Activated CD4-positive, CD25-positive, alpha-beta regulatory T cell (primary cell): Measurements from ENCODE around the gene KCNJ5.
A peak's percentile ranks its signal among the peaks of the same experiment; 100 is the strongest.

Experiments used
- DNase-seq, 4 experiments: peaks; one replicate each; lab custom pipeline; 2025; lab: John Stamatoyannopoulos, UW

KCNJ5 gene

DNA sequence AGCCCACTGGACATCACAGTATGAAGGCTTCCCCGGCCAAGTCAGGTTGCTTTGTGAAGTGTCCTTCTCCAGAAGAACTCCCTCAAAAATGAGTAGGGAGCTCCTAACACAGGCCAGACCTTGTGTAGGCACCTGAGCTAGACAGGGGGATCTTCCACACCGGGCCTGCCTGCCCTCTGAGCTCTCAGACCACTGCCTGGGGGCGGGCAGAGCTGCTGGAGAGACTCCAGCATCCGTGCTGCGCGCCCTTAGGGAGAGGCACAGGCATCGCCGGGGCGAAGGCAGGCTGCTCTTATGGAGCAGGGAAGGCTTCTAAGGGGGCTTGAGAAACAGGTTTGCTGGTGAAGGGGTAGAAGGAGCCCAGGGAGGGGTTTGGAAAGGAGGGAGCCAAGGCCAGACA lies 4.4 kb downstream of the KCNJ5 start:
- no peak for DNase-seq

DNA sequence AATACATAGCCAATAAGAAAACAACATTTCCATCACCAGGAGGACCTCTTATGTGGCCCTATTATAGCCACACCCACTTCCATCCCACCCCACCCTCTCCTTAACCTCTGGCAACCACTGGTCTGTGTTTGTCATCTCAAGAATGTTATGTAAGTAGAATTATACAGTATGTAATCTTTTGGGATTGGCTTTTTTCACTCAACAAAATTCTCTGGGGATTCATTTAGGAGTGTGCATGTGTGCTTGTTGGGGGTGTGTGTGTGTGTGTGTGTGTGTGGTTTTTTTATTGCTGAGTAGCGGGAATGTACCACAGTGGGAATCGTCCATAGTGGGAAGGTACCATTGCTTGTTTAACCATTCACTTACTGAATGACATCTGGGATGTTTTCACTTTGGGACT lies 5.2 kb downstream of the KCNJ5 start:
- no peak for DNase-seq

DNA sequence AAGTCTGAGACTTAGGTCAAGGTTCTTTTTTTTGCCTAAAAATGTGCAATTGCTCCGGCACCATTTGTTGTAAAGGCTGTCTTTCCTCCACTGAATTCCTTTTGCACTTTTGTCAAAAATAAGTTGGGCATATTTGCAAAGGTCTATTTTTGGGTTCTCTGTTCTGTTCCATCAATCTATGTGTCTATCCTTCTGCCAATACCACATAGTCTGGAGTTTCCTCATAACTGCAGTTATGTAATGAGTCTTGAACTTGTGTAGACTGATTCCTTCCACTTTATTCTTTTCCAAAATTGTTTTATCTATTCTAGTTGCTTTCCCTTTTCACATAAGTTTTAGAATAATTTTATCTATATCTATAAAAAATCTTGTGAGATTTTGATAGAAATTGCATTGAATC lies 6.7 kb downstream of the KCNJ5 start:
- DNase-seq, result no peak

DNA sequence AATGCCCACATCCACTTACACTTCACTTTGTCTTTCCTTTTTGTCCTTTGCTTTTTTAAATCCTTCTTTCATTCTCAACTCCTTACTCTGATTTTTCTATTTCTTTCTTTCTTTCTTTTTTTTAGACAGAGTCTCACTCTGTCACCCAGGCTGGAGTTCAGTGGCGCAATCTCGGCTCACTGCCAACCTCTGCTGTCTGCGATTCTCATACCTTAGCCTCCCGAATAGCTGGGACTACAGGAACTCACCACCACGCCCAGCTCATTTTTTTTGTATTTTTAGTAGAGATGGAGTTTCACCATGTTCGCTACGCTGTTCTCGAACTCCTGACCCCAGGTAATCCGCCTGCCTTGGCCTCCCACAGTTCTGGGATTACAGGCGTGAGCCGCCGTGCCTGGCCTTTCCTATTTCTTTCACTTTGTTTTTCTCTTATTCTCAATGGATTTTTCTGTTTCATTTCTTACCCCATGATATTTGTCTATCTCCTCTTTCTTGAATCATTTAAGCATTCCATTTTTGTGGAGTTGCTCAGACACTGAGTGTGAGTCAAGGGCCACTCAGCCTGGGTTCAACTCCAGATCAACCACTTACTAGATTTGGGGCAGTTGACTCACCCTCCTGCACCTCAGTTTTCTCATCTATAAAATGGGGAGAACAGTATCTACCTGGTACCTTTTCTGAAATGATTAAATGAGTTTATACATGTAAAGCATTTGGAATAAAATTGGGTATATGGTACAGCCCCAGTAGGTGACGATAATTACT lies 7.6 kb downstream of the KCNJ5 start:
- no peak for DNase-seq

DNA sequence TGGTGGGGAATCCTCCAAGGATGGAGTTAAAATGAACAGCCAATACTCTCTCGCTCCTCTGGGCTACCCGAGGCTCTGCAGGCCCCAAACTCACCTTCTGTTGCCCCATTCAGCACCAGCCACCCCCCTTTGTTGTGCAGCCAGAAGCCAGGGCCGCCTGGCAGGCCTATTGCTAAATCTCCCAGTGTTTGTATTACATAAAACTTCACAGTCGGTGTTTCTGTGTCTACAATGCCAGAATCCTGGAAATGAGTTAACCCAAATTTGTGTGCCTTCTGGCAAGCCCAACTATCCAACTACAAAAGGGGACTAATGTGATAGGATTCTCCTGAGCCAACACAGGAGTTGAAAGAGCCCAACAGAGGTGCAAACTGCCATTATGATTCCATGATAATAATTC lies 9.3 kb downstream of the KCNJ5 start:
- DNase-seq, result no peak

DNA sequence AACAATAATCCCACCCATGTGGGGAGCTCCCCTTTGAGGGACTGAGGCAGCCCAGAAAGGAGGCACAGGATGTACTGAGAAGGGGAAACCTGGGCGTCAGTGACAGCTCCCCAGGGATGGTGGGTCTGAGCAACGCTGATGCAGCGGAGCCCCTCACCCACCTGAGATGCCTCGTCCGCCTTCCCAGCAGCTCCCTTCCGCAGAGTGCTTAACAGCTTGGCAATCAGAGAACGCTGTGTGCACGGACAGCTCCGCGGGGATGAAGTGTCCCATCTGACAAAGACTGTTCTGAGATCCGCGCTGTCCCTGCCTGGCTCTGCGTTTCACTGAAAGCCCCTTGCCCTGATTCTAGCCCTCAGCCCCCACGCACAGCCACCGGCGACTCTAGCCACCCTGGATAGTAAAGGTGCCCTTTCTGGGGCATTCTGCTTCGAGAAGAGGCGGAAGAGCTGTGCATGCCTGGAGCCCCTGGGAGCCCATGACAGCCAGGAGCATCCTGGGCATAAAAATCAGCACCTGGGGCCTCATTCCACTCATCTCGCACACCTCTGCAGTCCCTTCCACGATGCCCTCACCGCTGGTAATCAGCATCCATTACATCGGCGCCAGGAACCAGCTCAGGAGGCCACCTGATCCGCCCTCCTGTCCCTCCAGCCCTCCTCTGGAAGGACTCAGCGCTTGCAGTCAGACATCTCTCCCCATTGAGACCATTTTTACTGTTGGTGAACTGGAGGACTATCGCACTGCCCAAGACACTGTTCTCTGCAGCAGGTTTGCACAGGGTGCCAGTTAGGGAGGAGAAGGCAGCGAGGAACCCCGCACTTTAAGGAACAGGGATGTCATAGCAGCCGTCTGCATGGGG lies 10.7 kb downstream of the KCNJ5 start:
- DNase-seq, result no peak

DNA sequence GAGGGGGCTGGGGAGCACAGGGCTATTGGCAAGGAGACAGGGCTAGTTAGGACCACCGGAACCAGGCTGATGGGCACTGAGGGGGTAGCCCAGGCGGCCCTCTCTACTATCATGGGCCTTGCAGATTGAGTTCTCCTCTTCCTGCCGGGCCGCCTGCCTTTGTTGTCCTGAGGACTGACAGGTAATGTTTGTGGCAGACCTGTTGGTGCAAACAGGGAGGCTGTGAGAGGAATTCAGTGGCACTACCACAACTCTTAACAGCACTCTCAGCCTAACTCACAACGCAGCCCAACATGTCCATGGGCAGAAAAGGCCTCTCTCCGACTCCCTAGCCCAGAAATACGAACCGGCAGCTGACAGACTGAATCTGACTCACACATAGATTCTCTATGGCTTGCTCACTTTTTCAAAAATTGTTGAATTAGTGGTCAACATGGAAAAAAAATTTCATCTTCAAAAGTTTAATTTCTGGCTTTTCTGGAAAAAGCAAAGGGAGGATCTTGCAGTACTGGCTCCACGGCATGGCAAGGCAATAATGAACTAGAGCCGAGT lies 11.4 kb downstream of the KCNJ5 start:
- DNase-seq, result no peak

DNA sequence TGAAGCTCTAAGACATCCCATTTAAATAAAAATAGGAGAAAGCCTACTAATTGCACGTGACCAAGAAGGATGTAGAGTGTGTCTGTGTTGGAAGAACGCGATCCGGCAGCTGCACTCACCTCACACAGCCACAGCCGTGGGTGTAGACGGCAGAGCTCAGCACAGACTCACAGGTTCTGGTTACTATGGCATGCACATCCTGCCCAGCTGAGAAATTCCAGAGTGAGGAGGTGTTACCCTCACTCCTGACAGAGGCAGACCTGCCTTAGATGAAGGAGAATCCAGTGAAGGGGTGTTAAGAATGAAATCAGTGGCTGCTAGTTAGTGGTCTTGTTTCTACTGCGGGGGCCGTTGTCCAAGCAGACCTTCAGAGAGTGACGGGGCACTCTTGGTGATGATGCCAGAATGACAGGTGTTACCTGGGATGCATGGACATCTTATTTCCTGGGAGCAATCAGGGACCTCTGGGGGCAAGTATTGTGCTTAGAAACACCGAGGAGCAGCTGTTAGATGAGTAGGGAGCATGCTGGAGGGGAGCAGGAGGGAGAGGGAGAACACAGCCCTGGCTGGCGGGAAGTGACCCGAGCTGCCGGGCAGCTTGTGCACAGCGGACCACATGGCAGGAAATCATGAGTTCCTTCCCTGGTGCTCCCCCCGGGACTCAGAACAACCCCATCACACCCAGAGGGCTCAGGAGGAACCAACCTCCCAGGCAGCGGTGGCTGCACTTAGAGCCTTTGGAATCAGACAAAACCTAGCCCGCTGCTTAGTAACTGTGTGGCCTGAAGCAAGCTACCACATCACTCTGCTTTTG lies 12.3 kb downstream of the KCNJ5 start:
- DNase-seq, result no peak

DNA sequence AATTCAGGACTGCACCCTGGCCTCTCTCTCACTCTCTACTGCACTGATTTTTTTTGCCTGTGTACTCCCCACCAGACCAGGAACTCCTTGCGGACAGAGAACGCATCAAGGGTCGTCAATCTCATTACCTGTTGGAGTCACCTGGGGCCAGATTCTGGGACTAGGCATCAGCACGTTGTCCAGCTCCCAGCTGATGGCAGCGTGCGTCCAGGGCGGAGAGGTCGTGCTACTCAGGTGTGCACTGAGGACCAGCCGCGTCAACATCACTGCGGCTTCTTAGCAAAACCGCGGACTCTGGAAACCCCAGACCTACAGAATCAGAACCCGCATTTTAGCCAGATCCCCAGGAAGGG lies 13.1 kb downstream of the KCNJ5 start:
- no peak for DNase-seq

DNA sequence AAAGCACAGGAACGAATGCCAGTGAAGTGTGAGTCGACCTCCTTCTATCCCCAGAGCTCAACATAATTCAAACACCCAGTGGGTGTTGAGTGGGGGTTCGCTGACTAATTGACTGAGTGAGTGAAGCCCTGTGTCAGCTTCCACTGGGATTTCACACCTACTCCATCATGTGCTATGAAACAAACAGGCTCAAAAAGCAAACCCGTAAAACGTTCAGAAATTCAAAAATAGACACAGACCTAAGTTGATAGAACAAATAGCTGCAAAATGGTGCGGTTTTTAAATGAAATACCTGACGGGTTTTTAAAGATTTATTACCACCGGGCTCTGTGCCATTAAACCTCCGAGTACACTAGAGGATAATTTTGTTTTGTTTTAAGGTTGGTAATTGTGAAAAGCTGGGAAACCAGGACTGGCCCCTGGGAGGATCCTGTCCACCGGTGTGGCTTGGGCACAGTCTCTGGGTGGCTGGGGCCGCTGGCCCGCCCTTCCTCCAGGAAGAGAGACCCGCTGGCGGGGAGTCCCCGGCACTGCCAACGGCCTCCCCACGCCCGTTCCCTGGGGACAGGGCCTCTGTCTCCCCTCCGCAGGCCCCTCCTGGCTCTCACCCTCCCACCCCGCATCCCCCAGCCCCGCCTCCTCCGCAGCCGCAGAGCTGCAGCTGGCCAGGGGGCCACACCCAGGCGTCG lies 13.6 kb downstream of the KCNJ5 start:
- DNase-seq, result no peak

DNA sequence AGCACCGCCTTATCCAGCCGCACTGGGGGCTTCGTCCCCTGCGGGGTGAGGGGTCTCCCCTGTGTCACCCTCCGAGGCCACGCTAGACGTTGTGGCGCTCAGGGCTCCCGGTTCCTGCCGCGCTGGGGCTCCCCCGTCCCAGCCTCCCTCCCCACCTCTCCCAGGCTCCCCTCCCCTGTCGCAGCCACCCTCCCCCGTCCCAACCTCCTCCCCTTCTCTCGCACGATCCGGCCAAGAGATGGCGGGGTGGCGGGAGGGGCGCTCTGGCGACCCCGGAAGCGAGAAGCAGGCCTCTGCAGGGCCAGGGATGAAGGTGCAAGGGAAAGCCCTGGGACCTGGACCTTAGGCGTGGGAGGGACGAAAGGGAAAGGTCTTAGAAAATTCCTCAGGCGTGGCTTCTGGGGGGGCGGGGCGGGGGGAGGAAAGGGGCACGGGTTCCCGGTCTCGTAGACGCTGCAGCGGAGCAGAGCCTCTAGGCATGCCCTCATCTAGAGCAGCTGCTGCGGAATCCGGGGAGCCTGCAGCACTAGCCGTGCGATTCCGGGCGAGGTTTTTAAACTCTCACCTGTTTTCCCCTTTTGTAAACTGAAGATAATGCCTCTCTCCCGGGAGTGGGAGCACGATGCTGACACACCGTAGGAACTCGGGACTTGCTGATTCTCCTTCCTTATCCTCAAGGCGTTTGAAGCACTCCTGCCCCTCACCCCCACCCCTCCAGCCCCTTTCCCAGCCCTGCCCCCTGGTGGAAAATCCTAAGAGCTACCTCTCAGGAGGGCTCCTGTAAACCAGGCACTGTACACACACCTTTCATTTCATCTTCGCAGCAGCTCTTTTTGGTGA lies 14.4 kb downstream of the KCNJ5 start:
- peak in 1 of 4 experiments; percentile 8 for DNase-seq

DNA sequence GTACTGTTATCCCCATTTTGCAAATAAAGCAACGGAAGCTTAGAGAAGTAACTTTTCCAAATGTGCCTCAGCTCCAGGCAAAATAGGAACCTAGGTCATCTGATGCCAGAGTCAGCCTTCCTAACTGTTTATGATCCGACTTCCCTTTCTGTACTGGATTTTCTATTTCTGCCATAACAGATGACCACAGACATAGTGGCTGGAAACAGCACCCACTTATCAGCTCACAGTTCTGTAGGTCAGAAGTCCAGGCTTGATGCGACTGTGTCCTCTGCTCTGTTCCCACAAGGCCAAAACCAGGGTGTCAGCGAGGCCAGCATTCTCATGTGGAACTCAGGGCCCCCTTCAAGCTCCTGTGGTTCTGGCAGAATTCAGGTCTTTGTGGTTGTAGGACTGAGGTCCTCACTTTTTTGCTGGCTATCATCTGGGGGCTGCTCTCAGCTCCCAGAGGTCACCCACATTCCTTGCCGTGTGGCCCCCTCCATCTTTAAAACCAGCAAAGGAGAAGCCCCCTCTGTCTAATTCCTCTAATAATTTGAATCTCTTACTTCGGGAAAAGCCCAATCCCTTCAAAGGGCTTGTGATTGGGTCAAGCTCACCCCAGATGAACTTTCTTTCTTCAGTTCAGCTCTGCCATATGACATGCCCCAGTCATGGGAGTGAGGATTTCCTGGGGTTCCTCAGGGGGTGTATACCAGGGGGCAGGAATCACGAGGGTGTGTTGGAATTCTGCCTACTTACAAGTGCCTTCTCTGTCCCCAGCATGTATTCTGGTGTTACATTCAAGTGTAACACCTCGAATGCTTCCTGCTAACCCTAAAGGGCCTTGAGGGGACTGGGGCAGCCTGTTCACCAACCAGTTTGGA lies 15.3 kb downstream of the KCNJ5 start:
- no peak for DNase-seq

DNA sequence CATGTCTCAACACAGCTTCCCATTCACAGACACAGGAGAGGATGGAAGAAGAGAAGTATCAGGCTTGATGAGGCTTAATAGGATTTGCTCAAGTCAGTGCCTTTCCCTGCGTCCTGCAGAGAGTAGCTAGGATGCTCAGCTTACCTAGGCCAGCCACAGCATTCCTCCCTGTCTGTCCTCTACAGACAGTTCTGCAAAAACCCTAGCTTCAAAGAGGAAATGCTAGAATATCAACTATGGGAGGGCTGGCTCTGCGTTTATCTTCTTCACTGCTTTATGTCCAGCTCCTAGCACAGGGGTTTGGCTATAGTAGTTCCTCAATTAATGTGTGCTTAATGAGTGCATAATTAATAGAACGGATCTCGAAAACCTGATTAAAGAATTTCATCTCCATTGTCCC lies 16.4 kb downstream of the KCNJ5 start:
- no peak for DNase-seq

DNA sequence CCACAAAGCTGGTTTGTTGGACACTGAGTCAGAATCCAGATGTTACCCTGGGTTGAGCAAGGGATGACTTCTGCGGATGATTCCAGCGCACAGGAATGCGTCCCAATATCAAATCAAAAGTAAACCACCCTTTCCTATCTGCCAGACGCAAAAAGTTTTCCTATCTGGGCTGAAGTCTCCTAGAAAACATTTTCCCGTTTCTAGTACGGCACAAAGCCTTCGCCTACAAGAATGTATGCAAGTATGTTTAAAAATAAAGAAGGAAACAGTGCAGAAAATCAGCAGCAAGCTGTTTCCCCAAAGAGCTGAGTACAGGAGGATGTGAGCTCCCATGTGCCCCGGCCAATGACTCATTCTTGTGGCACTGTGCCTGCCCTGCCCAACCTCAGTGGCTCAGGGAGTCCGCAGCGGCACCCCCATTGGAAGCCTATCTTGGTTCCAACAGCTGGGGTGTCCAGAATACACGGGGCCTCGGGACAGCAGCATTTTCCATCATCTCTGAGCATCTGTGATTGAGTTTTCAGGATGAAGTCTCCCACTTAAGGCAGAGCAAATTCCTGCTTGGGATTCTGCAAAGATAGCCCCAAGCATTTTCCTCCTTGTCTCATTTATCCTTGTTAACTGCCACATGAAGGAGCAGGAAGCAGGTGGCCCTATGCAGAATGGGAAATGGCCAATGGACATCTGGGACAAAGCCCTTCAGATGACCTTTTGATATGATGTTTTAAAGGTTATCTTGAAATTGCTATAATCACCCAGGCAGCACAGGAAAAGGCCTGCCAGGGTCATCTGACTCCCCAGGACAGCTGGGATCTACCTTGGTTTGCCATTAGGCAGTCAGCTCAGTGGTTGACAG lies 17.5 kb downstream of the KCNJ5 start:
- DNase-seq, result no peak

DNA sequence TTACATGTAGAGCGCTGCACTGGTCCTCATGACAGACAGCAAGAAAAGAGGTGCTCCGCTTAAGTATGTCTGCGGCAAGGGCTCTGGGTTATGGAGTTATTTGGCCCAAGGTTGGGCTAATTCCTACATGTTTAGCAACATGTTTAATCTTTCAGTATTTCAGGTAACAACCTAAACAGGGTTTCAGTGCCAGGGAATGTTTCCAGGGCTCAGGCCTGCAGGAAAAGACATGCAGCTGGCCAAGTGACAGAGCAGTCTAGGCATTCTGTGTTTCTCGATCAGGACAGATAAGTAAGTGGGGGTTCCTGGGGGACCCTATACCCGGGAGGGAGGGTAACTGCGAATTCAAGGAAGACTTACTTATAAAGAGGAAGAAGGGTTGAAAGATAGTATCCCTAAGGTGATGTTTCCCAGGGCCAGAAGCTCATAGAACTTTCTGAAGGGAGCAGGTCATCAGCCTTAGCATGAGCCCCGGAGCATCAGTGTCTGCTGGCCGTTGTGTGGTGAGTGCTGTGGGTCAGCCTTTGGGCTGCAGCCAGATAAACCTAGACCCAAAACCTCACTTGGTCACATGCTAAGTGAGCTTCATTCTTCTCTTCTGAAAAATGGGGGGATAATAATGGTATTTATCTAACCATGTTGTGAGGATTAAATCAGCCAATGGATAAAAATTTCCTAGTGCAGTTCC lies 18.4 kb downstream of the KCNJ5 start:
- DNase-seq, result no peak

DNA sequence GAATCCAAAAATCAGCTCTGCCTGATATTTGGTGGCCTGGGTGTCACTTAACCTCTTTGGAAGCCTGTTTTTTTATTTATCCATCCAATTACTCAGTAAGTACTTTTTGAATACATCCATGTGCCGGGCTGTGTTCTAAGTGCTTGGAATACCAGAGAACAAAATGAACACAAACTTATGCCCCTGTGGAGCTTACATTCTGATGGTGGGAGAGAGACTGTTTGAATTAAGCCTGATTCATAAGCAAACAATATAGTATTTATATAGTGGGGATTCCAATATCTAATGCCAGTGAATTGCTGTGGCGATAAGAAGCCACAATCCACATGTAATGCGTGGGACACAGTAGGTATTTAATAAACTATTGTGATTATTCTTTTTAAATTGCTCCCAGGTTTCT lies 19.4 kb downstream of the KCNJ5 start:
- no peak for DNase-seq

DNA sequence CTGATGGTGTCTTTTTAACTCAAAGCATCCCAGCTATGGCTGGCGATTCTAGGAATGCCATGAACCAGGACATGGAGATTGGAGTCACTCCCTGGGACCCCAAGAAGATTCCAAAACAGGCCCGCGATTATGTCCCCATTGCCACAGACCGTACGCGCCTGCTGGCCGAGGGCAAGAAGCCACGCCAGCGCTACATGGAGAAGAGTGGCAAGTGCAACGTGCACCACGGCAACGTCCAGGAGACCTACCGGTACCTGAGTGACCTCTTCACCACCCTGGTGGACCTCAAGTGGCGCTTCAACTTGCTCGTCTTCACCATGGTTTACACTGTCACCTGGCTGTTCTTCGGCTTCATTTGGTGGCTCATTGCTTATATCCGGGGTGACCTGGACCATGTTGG lies 20.1 kb downstream of the KCNJ5 start:
- no peak for DNase-seq

DNA sequence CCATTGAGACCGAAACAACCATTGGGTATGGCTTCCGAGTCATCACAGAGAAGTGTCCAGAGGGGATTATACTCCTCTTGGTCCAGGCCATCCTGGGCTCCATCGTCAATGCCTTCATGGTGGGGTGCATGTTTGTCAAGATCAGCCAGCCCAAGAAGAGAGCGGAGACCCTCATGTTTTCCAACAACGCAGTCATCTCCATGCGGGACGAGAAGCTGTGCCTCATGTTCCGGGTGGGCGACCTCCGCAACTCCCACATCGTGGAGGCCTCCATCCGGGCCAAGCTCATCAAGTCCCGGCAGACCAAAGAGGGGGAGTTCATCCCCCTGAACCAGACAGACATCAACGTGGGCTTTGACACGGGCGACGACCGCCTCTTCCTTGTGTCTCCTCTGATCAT lies 20.5 kb downstream of the KCNJ5 start:
- no peak for DNase-seq
